DMS53 treated with DMSO at 0.1 percent for 48 hours (cell line): Measurements from ENCODE around the gene KCNH2.
"Not testable (repeated sequence)": the region's sequence is repeated elsewhere in the genome, so short reads cannot be mapped to it uniquely, and the experiment has no call there.

Source experiments
- DNase-seq: peaks from one replicate; lab custom pipeline; 2025; ENCODE audit not compliant: unreplicated experiment; lab: John Stamatoyannopoulos, UW

KCNH2 gene

DNA sequence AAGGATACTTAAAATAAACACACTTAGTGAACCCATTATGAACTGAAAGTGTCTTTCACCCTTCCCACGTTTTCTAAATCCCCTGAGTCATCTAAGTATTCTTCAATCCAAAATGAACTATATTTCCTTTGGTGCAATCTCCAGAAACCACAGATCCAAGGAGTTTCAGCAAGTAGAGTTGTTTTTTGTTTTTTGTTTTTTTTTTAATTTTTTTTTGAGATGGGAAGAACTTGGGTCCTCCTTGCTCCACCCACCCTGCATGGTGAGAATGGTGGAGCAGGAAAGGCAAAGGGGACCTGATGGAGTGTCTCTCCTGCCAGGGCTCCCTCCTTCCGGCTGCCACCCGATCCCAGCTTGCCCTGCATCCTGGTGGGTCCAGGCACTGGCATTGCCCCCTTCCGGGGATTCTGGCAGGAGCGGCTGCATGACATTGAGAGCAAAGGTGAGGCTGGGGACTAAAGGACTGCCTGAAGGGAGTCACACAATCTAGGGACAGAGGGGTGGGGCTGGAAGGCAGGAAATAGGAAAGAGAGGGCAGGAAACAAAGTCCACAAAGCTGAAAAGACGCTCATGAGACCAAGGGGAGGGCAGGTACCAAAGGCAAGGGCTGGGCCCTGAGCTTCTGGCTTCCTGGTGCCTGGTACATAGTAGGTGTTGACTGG is 34.0 kb upstream of the KCNH2 start:
- DNase-seq = no peak

DNA sequence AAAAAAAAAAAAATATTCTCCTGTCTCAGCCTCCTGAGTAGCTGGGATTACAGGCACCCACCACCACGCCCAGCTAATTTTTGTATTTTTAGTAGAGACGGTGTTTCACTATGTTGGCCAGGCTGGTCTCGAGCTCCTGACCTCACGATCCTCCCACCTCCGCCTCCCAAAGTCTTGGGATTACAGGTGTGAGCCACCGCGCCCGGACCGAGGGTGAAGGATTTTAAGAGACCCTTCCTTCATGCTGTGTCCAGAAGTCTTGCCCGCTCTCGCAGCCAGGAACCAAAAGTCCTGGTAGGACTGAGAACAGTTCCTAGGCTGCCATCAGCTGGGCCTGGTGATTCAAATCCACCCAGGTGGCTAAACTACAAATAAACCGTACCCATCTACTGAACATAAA is 33.5 kb upstream of the KCNH2 start:
- not testable (repeated sequence) for DNase-seq

DNA sequence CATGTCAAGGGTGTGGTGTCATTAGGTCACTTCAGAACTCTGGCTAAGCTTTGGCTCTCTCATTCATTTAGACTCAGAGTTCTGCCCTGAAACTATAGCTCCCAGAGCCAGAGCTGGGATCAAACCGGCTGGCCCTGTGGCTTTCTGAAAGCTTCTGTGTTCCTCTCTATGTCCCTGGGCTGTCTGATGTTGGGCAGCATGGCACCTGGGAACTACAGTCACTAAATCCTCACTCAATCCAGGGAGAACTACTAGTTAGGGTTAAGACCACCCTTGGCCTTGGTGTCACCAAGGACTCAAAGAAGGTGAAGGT is 32.9 kb upstream of the KCNH2 start:
- no peak for DNase-seq

DNA sequence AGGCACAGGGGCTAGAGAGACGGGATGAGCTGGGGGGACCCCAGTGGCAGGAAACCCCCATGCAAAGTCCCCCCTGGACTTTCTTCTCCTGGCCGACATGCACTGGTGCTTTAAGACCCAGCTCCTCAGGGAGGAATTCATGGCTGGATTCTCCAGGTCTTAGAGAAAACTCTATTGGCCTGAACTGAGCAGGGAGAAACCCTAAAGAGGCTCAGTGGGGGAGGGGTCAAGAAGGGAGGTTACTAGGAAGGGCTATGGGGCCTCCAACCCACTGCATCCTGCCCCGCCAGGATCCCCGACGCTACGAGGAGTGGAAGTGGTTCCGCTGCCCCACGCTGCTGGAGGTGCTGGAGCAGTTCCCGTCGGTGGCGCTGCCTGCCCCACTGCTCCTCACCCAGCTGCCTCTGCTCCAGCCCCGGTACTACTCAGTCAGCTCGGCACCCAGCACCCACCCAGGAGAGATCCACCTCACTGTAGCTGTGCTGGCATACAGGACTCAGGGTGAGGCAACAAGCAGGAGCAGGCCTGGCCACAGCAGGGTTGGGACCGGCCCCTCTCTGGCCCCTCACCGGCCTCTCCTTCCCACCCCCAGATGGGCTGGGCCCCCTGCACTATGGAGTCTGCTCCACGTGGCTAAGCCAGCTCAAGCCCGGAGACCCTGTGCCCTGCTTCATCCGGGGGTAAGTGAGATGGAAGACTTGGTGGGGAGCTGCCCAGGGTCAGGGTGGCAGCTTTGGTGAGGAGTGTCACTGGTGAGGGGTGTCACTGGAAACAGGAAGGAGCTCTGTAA is 32.4 kb upstream of the KCNH2 start:
- DNase-seq = no peak

DNA sequence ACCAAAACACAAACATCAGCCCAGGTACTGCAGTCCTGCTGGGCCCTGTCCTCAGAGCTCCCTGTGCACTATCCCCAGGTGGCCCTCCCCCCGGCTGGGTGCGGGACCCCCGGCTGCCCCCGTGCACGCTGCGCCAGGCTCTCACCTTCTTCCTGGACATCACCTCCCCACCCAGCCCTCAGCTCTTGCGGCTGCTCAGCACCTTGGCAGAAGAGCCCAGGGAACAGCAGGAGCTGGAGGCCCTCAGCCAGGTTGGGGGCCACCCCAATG is 31.9 kb upstream of the KCNH2 start:
- no peak for DNase-seq

DNA sequence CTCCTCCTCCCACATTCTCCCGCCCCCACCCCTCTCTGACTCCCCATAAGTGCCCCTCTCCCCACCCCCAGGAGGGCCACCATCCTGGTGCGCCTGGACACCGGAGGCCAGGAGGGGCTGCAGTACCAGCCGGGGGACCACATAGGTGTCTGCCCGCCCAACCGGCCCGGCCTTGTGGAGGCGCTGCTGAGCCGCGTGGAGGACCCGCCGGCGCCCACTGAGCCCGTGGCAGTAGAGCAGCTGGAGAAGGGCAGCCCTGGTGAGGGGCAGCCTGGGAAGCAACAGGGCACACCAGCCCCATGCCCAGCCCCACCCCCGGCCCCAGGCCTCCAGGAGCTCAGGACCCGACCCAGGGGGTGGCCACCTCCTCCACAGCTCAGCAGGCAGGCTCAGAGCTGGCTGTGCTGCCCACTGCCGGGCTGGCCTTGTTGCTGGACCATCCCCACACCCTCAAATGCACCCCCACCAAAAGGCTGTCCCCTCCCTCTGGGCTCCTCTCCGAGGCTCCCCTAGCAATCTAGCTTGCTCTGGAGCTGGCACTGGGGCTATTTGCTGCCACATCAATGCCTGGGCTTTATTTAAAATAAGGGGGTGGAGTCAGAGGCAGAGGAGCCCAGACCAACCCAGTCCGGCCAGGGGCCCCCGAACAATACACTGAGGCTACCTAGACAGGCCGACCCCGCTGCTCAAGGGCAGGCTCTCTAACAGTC is 31.4 kb upstream of the KCNH2 start:
- DNase-seq = no peak

DNA sequence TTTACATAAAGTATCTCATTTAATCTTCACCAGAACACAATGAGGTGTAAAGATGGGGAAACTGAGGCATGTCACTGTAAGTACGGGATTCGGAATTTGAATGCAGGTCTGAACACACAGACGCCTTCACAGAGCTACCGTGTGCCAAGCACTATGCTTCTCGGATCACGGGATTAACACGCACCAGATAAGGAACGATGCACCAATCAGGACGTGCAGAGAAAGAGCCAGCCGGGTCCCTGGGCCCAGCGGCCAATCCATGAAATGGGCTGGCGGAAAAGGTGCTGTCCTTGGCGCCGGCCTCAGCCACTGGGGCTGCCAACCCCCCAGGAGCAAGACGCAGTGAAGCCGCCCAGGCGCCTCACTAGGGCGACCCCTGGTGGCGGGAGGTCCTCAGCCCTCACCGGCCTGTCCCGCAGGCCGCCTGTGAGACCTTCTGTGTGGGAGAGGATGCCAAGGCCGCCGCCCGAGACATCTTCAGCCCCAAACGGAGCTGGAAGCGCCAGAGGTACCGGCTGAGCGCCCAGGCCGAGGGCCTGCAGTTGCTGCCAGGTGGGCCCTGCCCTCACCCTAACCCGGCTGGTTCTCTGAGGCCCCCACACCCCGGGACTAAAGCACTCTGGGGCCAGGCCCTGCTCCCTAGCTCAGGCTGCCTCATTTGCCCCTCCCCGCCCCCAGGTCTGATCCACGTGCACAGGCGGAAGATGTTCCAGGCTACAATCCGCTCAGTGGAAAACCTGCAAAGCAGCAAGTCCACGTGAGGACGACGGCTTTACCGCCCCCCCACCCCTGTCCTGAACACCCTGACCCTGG is 30.6 kb upstream of the KCNH2 start:
- no peak for DNase-seq

DNA sequence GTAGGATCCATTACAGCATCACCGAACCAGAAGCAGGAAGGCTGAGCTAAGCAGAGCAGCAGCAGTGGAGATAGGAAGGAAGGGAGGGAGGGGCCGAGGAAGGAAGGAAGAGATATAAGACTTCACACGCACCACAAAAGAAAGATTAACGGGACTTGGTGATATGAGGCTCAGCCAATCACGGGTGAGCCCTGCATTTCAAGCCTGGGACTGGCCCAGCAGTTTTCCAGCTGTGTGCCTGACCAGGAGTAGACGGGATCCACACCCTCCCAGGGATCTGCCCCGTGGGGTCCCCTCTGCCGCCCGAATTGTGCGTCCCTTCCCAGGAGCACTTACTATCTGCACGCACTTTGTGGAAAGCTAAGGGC is 30.0 kb upstream of the KCNH2 start:
- DNase-seq = no peak

DNA sequence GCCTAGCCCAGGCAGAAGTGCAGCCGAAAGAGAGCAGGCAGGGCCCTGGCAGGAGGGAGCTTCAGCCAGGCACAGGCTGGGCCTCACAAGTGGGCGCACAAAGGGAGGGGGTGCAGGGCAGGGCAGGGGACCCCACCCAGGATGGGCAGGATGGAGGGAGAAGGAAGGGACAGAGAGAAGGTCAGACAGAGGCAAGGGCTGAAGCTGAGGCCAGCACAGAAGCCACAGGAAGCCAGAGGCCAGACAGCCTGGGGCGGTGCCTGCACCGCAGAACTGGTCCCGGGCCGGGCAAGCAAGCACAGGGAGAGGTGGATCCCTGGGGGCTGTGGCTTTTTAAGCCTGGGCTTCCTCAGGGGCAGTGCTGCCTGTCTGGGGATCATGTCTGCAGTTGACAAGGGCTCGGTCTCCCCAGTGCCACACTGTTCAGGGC is 29.4 kb upstream of the KCNH2 start:
- no peak for DNase-seq

DNA sequence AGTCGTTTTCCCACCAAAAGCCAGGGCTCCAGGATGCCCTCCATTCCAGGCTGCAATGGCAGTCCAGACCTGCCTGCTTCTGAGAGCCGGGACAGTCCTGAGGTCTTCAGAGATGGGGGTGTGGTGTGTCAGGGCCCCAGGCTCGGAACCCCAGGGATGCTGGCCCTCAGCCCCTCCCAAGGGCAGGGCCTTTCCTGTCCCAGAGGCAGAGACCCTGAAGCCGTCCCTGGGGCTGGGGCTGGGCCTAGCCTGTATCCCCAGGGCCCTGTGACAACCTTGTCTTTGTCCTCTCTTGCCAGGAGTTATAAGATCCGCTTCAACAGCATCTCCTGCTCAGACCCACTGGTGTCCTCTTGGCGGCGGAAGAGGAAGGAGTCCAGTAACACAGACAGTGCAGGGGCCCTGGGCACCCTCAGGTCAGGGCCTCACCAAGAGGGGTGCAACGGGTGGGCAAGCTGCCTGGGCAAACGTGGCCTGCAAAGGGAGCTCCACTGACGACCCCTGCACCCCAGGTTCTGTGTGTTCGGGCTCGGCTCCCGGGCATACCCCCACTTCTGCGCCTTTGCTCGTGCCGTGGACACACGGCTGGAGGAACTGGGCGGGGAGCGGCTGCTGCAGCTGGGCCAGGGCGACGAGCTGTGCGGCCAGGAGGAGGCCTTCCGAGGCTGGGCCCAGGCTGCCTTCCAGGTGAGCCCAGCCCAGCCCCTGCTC is 28.6 kb upstream of the KCNH2 start:
- DNase-seq = no peak

DNA sequence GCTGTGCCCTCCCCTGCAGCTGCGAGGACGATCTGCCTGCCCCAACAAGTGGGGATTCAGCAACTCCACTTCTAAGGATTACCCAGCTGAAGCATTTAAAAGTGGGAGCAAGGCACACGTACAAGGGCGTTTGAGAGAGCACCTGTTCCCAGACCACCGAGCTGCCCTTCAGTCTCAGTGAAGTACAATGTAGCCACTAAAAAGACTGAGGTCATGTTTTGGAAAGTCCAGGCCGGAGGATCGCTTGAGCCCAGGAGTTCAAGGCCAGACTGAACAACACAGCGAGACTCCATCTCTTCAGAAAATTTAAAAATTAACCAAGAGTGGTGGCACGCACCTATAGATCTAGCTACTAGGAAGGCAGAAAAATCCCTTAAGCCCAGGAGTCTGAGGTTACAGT is 27.4 kb upstream of the KCNH2 start:
- no peak for DNase-seq

DNA sequence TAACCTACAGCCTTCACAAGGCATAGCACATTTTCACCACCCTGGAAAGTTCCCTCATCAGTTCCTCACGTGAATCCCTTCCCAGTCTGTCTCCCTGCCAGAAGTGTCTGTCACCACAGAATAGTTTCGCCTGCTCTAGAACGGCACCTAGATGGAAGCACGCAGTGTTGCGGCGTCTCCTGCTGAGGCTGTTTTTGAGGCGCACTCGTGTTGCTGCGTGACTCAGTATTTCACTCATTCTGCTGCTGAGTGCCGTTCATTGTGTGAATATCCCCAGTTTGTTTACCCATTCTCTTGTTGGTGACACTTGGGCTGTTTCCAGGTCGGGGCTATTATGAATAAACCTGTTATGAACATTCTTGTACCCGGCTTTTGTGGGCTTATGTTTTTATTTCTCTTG is 25.5 kb upstream of the KCNH2 start:
- DNase-seq = peak; percentile 88

DNA sequence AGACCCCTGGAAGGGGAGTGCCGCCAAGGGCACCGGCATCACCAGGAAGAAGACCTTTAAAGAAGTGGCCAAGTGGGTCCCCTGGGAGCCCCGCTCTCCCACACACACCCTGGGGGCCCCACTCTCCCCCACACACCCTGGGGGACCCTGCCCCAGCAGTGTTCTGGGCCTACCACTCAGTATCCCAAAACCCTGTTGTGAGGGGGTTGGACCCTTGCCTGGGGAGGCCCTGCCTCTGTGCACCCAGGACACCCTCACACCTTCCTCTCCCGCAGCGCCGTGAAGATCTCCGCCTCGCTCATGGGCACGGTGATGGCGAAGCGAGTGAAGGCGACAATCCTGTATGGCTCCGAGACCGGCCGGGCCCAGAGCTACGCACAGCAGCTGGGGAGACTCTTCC is 23.4 kb upstream of the KCNH2 start:
- DNase-seq = no peak

DNA sequence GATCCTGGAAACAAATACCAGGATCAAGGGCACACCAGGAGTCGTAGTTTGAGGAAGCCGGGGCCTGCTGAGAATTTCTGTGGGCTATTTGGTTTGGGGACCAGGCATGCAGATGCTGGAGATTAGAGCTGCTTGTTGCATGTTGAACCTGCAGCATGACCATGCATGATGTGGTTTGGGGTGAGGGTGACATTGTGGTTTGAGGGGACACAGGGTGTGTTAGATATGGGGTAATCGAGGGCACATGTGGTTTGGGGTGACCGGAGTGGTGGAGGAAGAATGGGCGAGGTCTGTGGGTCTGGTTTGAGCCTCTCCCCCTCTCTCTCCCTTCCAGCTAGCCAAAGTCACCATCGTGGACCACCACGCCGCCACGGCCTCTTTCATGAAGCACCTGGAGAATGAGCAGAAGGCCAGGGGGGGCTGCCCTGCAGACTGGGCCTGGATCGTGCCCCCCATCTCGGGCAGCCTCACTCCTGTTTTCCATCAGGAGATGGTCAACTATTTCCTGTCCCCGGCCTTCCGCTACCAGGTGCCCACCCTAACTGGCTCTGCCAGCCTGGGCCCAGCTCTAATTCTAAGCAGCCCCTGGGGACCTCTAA is 22.9 kb upstream of the KCNH2 start:
- DNase-seq = no peak

DNA sequence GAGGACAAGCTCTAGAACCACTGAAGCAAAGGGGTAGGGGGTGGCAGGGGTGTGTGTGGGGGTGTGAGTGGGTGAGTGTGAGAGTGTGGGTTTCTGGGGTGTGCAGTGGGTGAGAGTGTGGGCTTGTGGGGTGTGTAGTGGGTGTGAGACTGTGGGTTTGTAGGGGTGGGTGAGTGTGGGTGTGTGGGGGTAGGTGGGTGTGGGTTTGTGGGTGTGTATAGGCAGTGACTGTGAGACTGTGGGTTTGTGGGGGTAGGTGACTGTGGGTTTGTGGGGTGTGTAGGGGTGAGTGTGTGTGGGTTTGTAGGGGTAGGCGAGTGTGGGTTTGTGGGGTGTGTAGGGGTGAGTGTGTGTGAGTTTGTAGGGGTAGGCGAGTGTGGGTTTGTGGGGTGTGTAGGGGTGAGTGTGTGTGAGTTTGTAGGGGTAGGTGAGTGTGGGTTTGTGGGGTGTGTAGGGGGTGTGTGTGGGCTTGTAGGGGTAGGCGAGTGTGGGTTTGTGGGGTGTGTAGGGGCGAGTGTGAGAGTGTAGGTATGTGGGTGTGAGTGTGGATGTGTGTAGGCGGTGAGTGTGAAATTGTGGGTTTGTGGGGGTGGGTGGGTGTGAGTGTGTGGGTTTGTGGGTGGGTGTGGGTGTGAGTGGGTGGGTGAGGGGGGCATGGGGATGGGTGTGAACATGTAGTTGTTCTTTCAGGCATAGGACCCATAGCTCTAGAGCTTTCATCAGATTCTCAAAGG is 21.5 kb upstream of the KCNH2 start:
- no peak for DNase-seq

DNA sequence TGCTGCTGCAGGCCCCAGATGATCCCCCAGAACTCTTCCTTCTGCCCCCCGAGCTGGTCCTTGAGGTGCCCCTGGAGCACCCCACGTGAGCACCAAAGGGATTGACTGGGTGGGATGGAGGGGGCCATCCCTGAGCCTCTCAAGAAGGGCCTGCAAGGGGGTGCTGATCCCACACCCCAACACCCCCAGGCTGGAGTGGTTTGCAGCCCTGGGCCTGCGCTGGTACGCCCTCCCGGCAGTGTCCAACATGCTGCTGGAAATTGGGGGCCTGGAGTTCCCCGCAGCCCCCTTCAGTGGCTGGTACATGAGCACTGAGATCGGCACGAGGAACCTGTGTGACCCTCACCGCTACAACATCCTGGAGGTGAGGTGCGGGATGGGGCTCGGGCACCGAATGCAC is 20.9 kb upstream of the KCNH2 start:
- no peak for DNase-seq

DNA sequence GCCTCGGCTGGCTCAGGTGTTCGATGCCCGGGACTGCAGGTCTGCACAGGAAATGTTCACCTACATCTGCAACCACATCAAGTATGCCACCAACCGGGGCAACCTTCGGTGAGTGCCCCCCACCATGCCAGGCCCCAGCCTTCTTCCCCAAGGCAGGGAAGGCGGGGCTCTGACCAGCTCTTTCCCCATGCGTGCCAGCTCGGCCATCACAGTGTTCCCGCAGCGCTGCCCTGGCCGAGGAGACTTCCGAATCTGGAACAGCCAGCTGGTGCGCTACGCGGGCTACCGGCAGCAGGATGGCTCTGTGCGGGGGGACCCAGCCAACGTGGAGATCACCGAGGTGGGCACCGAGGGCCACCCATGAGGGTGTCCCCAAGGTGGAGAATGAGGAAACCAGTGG is 20.2 kb upstream of the KCNH2 start:
- no peak for DNase-seq

DNA sequence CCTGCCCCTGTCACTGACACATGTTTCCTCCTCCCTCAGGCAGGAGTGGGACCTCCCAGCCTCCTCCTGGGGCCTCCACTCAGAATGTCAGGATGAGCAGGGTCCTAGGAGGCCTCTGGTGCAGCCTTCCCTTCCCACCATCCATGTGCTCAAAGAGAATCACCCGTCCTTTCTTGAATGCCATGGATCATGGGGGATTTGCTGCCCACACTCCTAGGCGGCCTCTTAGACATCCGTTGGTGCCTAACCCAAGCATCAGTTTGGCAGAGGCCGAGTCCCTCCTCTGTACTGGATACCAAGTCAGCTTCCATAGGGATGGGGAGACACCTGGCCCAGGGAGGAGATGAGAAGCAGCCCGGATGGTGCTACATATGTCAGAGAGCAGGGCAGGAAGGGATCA is 19.7 kb upstream of the KCNH2 start:
- no peak for DNase-seq

DNA sequence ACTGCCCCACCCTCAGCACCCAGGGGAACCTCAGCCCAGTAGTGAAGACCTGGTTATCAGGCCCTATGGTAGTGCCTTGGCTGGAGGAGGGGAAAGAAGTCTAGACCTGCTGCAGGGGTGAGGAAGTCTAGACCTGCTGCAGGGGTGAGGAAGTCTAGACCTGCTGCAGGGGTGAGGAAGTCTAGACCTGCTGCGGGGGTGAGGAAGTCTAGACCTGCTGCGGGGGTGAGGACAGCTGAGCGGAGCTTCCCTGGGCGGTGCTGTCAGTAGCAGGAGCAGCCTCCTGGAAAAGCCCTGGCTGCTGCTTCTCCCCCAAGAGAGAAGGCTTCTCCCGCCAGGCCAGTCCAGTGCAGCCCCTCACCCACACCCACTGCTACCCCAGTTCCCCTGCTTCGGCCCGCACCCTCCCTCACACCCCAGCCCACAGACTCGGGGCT is 19.0 kb upstream of the KCNH2 start:
- DNase-seq = no peak
